Nephron (organoid): Measurements from ENCODE around the gene MKI67.

ENCODE experiments used
- H3K27ac Mint-ChIP-seq, 3 experiments: 2 replicates each; pipeline ENCODE4 v1.8.0; 2020; ENCODE audit warnings: mixed read lengths in 3 of 3, mild to moderate bottlenecking in 2 of 3, moderate library complexity in 1 of 3
- H3K27me3 Mint-ChIP-seq: 2 replicates; pipeline ENCODE4 v1.8.0; 2021; ENCODE audit warnings: low read depth, mild to moderate bottlenecking, moderate library complexity, mixed read lengths
- H3K36me3 Mint-ChIP-seq: 2 replicates; pipeline ENCODE4 v1.8.0; 2020; ENCODE audit warnings: low read depth, mixed read lengths
- H3K4me1 Mint-ChIP-seq: 2 replicates; pipeline ENCODE4 v1.8.0; 2020; ENCODE audit warnings: mixed read lengths
- H3K4me3 Mint-ChIP-seq, 3 experiments: 2 replicates each; pipeline ENCODE4 v1.8.0; 2020; ENCODE audit warnings: mild to moderate bottlenecking in 3 of 3, mixed read lengths in 3 of 3, moderate library complexity in 2 of 3
- H3K9me3 Mint-ChIP-seq: 2 replicates; pipeline ENCODE4 v1.8.0; 2020; ENCODE audit warnings: mixed read lengths
- CTCF ChIP-seq, 3 experiments: fragments of 200-600 bp; sonication (generic); IDR thresholded peaks; one replicate each; pipeline ENCODE4 v1.5.0; 2021; ENCODE audit warnings: antibody characterized with exemption in 3 of 3; ENCODE audit not compliant: unreplicated experiment in 3 of 3

Gene MKI67

GRCh38 chr10:128116851-128117615 is 9.2 kb downstream of the MKI67 start:
- H3K4me3 Mint-ChIP-seq = no peak overlapping the region
- H3K36me3 Mint-ChIP-seq = peaks cover 68% of the 10 kb centered on the region
- TF ChIP-seq CTCF (IDR thresholded peaks at IDR 0.05; ENCODE audit: unreplicated experiment in 3 of 3) = no peak
- H3K4me1 Mint-ChIP-seq = no peaks in the 10 kb centered on the region
- H3K9me3 Mint-ChIP-seq = no peaks in the 10 kb centered on the region
- no peak overlapping the region for H3K27ac Mint-ChIP-seq
- no peaks in the 10 kb centered on the region for H3K27me3 Mint-ChIP-seq

GRCh38 chr10:128116187-128116586 is 10.0 kb downstream of the MKI67 start:
- no peaks in the 10 kb centered on the region for H3K9me3 Mint-ChIP-seq
- no peak overlapping the region for H3K4me3 Mint-ChIP-seq
- no peaks in the 10 kb centered on the region for H3K4me1 Mint-ChIP-seq
- no peak overlapping the region for H3K27ac Mint-ChIP-seq
- H3K27me3 Mint-ChIP-seq = no peaks in the 10 kb centered on the region
- H3K36me3 Mint-ChIP-seq = peaks cover 72% of the 10 kb centered on the region
- no peak for TF ChIP-seq CTCF (IDR thresholded peaks at IDR 0.05; ENCODE audit: unreplicated experiment in 3 of 3)

- Mint-ChIP-seq H3K4me1 (no peaks in the 10 kb centered on the region), H3K4me3 (no peak overlapping the region), H3K27me3 (no peaks in the 10 kb centered on the region), H3K27ac (no peak overlapping the region), H3K36me3 (peaks cover 71% of the 10 kb centered on the region), H3K9me3 (no peaks in the 10 kb centered on the region)
- no peak for TF ChIP-seq CTCF (IDR thresholded peaks at IDR 0.05; ENCODE audit: unreplicated experiment in 3 of 3)
Observed at GRCh38 chr10:128115356-128115755, 10.9 kb downstream of the MKI67 start.

GRCh38 chr10:128114901-128115300 is 11.3 kb downstream of the MKI67 start:
- no peak overlapping the region for H3K4me3 Mint-ChIP-seq
- no peak for TF ChIP-seq CTCF (IDR thresholded peaks at IDR 0.05; ENCODE audit: unreplicated experiment in 3 of 3)
- no peaks in the 10 kb centered on the region for H3K9me3 Mint-ChIP-seq
- H3K27me3 Mint-ChIP-seq = no peaks in the 10 kb centered on the region
- no peaks in the 10 kb centered on the region for H3K4me1 Mint-ChIP-seq
- H3K36me3 Mint-ChIP-seq = peaks cover 75% of the 10 kb centered on the region
- H3K27ac Mint-ChIP-seq = no peak overlapping the region

GRCh38 chr10:128113026-128113425 is 13.2 kb downstream of the MKI67 start:
- Mint-ChIP-seq H3K4me3 (no peak overlapping the region), H3K36me3 (peaks cover 67% of the 10 kb centered on the region), H3K9me3 (no peaks in the 10 kb centered on the region), H3K27ac (no peak overlapping the region), H3K4me1 (no peaks in the 10 kb centered on the region), H3K27me3 (no peaks in the 10 kb centered on the region)
- no peak for TF ChIP-seq CTCF (IDR thresholded peaks at IDR 0.05; ENCODE audit: unreplicated experiment in 3 of 3)

- no peaks in the 10 kb centered on the region for H3K27me3 Mint-ChIP-seq
- no peaks in the 10 kb centered on the region for H3K4me1 Mint-ChIP-seq
- H3K27ac Mint-ChIP-seq = no peak overlapping the region
- TF ChIP-seq CTCF (IDR thresholded peaks at IDR 0.05; ENCODE audit: unreplicated experiment in 3 of 3) = no peak
- peaks cover 63% of the 10 kb centered on the region for H3K36me3 Mint-ChIP-seq
- H3K4me3 Mint-ChIP-seq = no peak overlapping the region
- no peaks in the 10 kb centered on the region for H3K9me3 Mint-ChIP-seq
Observed at GRCh38 chr10:128111696-128112095, 14.5 kb downstream of the MKI67 start.
